Hypothalamus (tissue), 51 donors: Measurements from ENCODE around the gene MYLIP.
"Not testable (repeated sequence)": the region's sequence is repeated elsewhere in the genome, so short reads cannot be mapped to it uniquely, and the experiment has no call there.

Experiments used
- DNase-seq, 51 donors: peaks; one replicate each; lab custom pipeline; 2025; lab: John Stamatoyannopoulos, UW

The MYLIP gene

GRCh38 chr6:16166871-16167608 is 38.2 kb downstream of the MYLIP start:
- no peak for DNase-seq

DNA sequence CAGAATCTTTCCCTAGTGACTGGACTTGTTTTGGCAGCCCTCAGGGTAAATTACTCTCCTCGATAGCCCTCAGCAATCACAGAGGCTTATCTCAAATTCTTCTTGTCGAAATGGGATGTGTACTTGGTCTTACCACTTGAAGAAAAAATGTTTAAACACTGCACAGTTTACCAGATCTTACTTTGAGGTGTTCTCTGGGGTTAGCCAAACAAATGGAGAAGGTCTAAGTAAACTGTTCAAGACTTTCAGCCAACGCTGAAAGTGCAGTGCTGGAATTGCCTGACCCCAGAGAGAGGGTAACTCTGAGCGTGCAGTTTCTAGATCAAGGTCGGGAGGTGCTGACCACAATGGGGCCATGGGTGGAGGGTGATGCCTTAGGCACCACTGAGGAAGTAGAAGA is 39.2 kb downstream of the MYLIP start:
- DNase-seq, result no peak

DNA sequence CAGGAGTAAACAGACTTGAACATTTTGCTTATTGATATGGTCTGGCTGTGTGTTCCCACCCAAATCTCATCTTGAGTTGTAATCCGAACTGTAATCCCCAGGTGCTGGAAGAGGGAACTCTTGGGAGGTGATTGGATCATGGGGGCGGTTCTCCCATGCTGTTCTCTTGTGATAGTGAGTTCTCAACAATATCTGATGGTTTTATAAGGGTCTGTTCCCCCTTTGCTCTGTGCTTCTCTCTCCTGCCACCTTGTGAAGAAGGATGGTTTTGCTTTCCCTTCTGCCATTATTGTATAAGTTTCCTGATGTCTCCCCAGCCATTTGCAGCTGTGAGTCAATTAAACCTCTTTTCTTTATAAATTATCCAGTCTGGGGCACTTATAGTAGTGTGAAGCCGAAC is 40.0 kb downstream of the MYLIP start:
- DNase-seq, result peak in 5 of 51 donors; percentile 7 to 65 (median 31)

DNA sequence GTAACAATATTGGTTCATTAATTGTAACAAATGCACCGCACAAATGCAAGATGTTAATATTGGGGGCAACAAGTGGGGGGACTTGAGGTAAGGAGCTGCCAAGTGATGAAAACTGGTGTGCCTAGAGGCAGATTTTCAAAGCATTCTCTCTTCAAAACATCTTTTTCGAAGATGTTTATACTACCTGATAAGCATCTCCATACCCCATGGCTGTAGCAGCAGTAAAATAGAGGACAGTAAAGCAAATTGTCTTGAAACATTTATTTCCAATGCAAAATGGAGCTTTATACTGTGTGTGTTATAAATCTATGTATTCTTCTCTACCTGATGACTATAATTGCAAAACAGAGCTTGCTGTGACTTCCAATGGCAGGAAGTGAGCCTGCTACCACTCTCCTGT is 42.5 kb downstream of the MYLIP start:
- DNase-seq, result no peak

DNA sequence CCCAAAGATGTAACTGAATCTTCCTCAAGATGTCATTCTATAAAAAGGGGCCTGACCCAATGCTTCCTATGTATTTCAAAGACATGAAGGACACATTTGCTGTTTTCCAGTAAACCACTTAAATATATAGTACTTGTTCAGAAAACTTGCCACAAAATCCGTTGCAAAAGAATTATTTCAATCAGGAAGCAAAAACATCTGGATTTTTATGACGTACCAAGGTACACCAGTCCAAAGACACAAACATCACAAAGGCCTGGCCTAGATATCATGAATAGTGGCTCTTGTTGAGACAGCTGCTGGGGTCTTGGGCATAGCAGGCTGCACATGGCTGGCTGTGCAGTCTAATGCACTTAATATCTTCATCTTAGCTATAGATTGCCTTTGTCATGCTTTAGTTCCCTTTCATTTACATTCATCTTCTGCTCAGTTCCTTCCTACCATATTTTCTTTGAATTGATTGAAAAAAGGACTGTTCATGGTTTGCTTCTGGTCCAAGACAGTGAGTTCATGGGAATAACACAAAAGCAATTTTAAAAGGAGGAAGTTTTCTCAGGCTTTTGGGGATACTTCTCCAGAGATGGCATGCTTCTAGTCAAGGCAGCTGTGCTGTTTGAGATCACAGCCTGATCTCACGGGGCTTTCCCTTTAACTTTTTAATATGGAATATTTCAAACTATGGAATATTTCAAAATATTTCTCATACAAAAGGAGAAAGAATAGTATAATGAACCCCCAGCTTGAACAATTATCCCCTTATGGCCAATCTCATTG is 44.5 kb downstream of the MYLIP start:
- no peak for DNase-seq

DNA sequence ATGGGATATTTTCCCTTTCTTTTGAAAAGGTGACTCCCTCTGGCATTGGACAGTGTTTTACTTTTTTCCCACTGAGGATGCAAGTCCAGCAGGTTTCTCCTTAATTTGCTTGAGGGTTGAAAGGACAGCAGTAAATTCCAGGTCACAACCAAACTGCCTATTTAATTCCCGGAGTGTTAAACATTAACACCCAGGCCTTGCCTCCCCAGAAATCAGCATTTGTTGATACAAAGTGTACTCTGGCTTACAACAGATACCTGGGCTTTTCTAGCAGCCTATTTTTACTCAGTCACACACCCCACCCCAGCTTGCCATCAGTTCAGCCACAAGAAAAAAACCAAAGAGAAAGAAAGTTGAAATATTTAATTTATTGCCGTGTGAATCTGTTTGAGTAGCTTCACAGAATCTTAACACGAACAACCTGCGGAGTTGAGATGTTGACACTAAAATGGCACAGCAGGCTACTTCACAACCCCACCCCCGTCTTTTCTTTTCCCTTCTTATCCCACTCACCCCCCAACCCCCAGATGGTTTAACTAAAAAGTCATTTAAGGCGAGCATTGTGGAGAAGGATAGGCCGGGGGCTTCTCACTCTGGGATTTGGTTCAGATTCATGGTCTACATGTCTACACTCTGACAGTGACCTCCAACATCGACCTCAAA is 45.7 kb downstream of the MYLIP start:
- no peak for DNase-seq

- DNase-seq, result not testable (repeated sequence)
Measured at GRCh38 chr6:16176600-16176999, 47.7 kb downstream of the MYLIP start.

- DNase-seq, result no peak
Measured at GRCh38 chr6:16177881-16178280, 49.0 kb downstream of the MYLIP start.

- DNase-seq, result no peak
Measured at GRCh38 chr6:16178351-16178750, 49.5 kb downstream of the MYLIP start.

DNA sequence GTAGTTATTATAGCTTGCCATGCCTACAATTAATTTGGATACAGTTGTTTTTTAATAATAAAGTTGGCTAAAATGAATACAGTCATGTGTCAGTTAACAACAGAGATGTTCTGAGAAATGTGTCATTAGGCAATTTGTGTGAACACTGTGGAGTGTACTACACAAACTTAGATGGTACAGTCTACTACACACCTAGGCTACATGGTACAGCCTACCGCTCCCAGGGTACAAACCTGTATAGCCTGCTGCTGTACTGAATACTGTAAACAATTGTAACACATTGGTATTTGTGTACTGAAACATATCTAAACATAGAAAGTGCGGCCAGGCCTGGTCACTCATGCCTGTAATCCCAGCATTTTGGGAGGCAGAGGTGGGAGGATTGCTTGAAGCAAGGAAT is 50.2 kb downstream of the MYLIP start:
- DNase-seq, result no peak

- no peak for DNase-seq
Measured at GRCh38 chr6:16179970-16180431, 51.1 kb downstream of the MYLIP start.

DNA sequence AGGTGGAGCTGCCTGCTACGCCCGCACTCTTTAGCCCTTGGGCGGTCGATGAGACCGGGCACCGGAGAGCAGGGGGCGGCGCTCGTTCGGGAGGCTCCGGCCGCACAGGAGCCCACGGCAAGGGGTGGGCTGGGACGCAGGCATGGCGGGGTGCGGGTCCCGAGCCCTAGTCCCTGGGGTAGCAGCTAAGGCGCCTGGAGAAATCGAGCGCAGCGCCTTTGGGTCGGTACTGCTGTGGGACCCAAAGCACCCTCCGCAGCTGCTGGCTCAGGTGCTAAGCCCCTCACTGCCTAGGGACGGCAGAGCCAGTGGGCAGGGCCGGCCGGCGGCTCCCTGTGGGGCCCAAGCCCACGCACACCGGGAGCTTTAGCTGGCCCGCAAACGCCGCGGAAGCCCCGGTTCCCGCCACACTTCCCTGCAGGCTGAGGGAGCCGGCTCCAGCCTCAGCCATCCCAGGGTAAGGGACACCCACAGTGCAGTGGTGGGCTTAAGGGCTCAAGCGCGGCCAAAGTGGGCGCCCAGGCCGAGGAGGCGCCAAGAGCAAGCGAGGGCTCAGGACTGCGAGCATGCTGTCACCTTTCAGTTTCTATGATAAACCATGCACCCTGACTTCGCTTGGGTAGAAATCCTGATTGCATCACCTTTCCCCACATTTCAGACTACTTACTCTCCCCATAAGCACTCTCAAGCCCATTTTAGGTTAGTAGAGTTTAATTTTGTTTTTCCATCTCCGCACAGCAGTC is 52.0 kb downstream of the MYLIP start:
- DNase-seq, result no peak

DNA sequence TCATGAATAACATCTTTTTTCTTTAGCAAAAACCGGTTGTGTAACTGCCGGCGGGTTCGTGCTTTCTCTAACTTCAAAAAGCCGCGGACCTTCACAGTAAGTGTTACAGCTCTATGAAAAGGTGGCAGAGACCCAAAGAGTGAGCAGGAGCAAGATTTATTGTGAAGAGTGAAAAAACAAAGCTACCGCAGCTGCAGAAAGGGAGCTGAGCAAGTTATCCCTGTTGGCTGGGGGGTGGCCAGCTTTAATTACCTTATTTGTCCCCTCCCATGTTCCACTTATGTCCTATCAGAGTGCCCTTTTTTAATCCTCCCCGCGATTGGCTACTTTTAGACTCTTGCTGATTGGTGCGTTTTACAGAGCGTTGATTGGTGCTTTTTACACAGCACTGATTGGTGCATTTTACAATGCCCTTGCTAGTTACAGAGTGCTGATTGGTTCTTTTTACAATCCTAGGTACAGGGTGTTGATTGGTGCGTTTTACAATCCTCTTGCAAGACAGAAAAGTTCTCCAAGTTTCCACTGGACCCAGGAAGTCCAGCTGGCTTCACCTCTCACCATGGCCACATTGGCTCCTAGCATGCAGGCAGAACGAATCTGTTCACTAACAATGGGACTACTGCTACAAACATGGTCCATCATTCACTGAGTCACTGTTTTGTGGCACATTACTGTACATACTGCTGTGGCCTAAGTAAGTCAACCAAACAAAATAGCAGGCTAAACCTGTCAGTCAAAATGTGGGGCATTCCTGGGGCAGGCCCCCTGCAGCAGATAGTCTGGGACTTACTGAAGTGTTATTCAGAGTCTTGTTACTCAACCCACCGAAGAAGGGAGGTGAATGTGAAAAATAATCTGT is 52.8 kb downstream of the MYLIP start:
- DNase-seq, result no peak

DNA sequence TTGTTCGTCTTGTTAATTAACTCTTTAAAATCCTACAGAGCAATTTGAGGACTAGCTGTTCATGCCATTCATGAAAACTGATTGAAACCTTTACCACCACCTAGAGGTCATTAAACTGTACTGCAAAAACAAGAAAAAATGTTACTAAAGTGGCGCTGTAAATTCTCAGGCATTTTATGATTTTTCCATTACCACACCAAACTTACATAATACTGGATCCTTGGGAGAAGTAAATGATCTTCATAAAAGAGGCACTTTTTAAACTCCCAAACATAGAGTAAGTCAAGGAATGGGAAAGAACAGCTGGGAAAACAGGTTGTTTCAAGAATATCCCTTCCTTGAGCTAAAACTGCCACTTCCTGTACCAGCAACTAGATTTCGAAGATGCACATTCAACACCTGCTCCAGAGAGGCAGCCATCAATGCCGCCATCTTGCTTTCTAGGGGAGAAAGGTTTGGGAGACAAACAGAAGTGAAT is 54.3 kb downstream of the MYLIP start:
- DNase-seq, result peak in 1 of 51 donors; percentile 29

GRCh38 chr6:16184129-16184528 is 55.2 kb downstream of the MYLIP start:
- peak in 1 of 51 donors; percentile 6 for DNase-seq

- DNase-seq, result no peak
Measured at GRCh38 chr6:16184551-16184950, 55.7 kb downstream of the MYLIP start.

GRCh38 chr6:16187176-16187575 is 58.3 kb downstream of the MYLIP start:
- DNase-seq, result no peak

DNA sequence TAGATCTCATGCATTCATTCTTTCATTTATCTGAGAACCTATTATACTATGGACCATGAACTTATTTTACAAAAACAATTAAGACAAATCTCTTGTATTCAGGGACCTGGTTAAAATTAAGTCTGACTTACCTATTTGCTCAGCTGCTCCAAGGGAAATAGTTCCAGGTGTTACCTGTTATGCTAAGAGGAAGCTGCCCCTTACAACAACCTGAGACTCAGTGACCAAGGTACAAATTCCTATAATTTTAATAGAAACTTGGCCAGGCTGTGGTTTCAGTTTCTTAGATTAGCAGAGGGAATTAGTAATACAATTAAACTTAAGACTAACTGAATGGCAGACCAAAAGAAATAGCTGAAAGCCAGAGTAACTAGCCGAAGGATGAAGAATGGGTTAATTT is 61.3 kb downstream of the MYLIP start:
- DNase-seq, result no peak

- DNase-seq, result no peak
Measured at GRCh38 chr6:16196260-16196983, 67.5 kb downstream of the MYLIP start.
